Gastrocnemius medialis (tissue), 4 donors: ENCODE data around the gene ERICH3.

Experiments
- POLR2A ChIP-seq, 2 donors: fragments of 450-650 bp; IDR thresholded peaks; one replicate each; pipeline ENCODE4 v1.6.1; 2017; ENCODE audit warnings: antibody characterized with exemption in 2 of 2, mild to moderate bottlenecking in 2 of 2, moderate library complexity in 2 of 2
- TF ChIP-seq, protein P1 (sequence below), 5 experiments: fragments of 450-650 bp in 3 of 5; fragments of 200-600 bp in 2 of 5; sonication (generic) in 2 of 5; IDR thresholded peaks in 4 of 5; conservative IDR thresholded peaks in 1 of 5; 1 replicate in 4 of 5; 2 replicates in 1 of 5; pipeline ENCODE4 v1.5.1; 2016 to 2019; ENCODE audit warnings: antibody characterized with exemption in 5 of 5, mild to moderate bottlenecking in 3 of 5, moderate library complexity in 3 of 5

DNA sequence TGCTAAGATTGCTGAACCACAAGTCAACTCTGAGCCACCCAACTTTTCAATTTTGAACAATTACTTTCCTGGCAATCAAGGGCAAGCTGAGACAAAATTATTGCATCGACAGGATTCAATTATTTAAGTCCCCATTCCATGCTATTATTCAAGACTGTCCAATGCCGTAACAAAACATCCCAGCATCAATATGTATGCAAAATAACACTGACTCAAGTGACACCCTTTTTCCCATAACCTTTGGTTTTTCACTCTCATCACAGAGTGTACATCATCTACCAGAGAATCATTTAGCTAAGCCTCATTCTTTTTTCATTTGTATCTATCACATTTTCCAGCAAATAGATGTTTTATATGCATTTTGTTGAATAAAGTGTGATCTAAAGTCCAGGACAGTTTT lies 54.6 kb downstream of the ERICH3 start:
- TF ChIP-seq, protein P1, sequence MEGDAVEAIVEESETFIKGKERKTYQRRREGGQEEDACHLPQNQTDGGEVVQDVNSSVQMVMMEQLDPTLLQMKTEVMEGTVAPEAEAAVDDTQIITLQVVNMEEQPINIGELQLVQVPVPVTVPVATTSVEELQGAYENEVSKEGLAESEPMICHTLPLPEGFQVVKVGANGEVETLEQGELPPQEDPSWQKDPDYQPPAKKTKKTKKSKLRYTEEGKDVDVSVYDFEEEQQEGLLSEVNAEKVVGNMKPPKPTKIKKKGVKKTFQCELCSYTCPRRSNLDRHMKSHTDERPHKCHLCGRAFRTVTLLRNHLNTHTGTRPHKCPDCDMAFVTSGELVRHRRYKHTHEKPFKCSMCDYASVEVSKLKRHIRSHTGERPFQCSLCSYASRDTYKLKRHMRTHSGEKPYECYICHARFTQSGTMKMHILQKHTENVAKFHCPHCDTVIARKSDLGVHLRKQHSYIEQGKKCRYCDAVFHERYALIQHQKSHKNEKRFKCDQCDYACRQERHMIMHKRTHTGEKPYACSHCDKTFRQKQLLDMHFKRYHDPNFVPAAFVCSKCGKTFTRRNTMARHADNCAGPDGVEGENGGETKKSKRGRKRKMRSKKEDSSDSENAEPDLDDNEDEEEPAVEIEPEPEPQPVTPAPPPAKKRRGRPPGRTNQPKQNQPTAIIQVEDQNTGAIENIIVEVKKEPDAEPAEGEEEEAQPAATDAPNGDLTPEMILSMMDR (IDR thresholded peaks at IDR 0.05 in 4 of 5, conservative IDR thresholded peaks at IDR 0.05 in 1 of 5), result no peak
- no peak for TF ChIP-seq POLR2A (IDR thresholded peaks at IDR 0.05)
